IPS-18a (cell line): ENCODE measurements around the gene CRTC3.
A peak's percentile ranks its signal among the peaks of the same experiment; 100 is the strongest.

ENCODE experiments used
- H3K27ac ChIP-seq: one replicate; pipeline ENCODE4 v1.5.1; 2013; ENCODE audit warnings: low read length
- H3K27me3 ChIP-seq: one replicate; pipeline ENCODE4 v1.6.1; 2013; ENCODE audit warnings: mild to moderate bottlenecking, low read length; ENCODE audit not compliant: control insufficient read depth, insufficient read depth
- H3K36me3 ChIP-seq: one replicate; pipeline ENCODE4 v1.6.1; 2013; ENCODE audit warnings: low read depth, low read length; ENCODE audit not compliant: control insufficient read depth
- H3K4me1 ChIP-seq: one replicate; pipeline ENCODE4 v1.6.1; 2013; ENCODE audit warnings: low read depth, low read length; ENCODE audit not compliant: control insufficient read depth
- H3K4me3 ChIP-seq: one replicate; pipeline ENCODE4 v1.5.1; 2013; ENCODE audit warnings: low read length
- H3K9ac ChIP-seq: one replicate; pipeline ENCODE4 v1.6.1; 2013; ENCODE audit warnings: mild to moderate bottlenecking, low read length, moderate library complexity
- H3K9me3 ChIP-seq: one replicate; pipeline ENCODE4 v1.6.1; 2013; ENCODE audit warnings: low read depth, low read length; ENCODE audit not compliant: control insufficient read depth

The CRTC3 gene

DNA sequence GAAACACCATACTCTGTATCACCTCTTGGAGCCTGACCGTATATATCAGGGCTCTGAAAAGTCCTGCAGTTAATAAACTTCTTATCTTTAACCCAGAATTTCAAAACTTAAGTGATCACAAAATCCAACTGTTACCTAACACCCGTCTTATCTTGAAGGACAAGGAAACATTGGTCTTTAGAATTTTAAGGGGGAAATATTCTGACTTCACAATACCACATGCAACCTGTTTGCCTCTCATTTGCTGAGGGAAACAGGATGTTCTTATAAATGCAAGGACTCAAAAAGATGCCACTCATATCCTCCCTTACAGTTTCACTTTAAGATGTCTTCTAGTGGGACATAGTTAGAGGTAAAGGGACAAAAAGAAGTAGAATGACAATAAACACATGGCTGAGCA, 67.9 kb downstream of the CRTC3 start:
- Histone ChIP-seq H3K4me1 (peaks cover 13% of the 10 kb centered on the region), H3K4me3 (no peak overlapping the region), H3K9ac (no peak overlapping the region), H3K36me3 (no peaks in the 10 kb centered on the region), H3K27ac (no peak overlapping the region), H3K9me3 (no peaks in the 10 kb centered on the region), H3K27me3 (no peaks in the 10 kb centered on the region)

DNA sequence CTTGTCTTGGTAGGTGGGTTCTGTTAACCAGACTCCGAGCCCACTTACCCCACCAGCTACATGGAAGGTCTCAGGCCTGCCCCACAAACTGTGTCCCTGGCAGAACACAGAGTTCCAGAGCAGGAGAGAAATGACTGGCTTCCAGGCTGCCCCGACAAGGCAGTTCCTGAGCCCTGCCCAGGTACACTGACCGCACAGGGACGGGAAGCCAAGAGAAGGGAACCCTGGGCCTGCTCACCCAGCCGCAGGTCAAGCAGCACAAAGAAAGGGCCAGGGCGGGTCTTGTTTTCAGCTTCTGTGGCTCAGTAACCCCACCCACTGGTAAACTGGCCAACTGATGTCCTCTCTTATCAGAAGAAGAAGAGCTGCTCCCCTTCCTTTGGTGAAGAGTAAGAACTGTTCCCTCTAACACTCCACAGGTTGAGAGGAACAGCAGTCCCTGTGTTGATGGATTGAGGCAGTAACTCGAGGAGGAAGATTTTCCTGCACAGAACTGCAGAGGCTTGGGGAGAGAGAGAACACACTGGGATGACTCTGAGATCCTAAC, 68.4 kb downstream of the CRTC3 start:
- H3K4me1 ChIP-seq: peaks cover 13% of the 10 kb centered on the region
- no peak overlapping the region for H3K9ac ChIP-seq

DNA sequence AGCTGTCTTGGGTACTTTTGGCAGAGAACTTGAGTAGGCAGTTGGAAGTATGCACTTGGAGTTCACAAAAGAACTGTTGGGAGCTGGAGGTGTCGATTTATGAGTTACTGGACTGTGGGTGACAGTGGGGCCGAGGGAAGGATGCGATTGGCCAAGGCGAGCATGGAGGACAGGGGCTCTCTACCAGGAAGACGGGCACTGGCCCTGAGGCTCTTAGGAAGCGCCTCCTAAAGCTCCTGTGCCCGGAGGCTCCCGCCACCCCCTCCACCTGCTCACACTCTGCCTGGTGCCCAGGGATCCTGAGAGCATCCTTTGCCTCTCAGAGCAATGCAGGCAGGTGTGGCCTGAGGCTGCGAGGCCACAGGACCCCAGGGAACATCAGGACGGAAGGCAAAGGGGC, 69.0 kb downstream of the CRTC3 start:
- H3K4me3 ChIP-seq: no peak overlapping the region
- H3K9ac ChIP-seq: no peak overlapping the region
- no peaks in the 10 kb centered on the region for H3K27me3 ChIP-seq
- H3K27ac ChIP-seq: no peak overlapping the region
- no peaks in the 10 kb centered on the region for H3K9me3 ChIP-seq
- H3K36me3 ChIP-seq: no peaks in the 10 kb centered on the region
- H3K4me1 ChIP-seq: peaks cover 13% of the 10 kb centered on the region

More for the DNA sequence above, 68.4 kb downstream of the CRTC3 start:
- Histone ChIP-seq H3K4me3 (no peak overlapping the region), H3K27ac (no peak overlapping the region), H3K36me3 (no peaks in the 10 kb centered on the region), H3K9me3 (no peaks in the 10 kb centered on the region), H3K27me3 (no peaks in the 10 kb centered on the region)

DNA sequence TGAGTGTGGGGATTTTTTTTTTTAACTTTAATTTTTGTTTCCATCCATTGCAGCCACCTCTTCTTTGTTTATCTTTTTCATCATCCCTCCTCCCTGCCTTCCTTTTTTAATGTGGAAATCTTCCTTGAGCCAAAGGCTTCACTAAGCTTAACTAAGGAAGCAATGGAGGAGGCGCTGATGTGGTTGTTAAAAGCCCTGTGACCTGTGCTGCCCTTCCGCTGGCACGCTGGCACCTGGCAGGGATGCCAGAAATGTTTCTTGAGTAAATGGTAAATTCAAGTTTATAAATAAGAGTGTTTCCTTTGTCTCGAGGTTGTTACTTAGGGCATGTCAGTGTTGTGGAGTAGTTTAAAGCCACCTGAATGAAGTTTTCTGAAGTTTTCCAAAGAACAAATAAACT, 69.4 kb downstream of the CRTC3 start:
- no peak overlapping the region for H3K4me3 ChIP-seq

DNA sequence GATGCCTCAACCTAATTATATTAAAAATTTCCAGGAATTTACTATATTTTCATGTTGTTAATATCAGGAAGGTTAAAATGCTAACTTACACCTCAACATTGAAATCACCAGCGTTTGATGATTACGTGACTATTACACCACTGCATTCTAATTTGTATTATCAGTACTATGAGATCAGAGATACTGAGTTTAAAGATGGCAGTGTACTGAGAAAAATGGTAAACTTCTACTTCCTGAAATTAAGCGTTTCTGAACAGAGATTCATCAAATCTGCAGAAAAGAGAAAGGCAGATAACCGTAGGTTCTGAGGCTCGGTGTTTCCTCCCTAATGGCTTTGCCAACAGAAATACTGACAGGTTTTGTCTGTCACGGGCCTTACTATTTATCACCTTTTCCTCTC, 69.9 kb downstream of the CRTC3 start:
- Histone ChIP-seq H3K27ac (no peak overlapping the region), H3K36me3 (no peaks in the 10 kb centered on the region)

More for the DNA sequence above, 69.4 kb downstream of the CRTC3 start:
- no peak overlapping the region for H3K27ac ChIP-seq
- no peaks in the 10 kb centered on the region for H3K27me3 ChIP-seq
- no peak overlapping the region for H3K9ac ChIP-seq
- no peaks in the 10 kb centered on the region for H3K9me3 ChIP-seq
- H3K4me1 ChIP-seq: peaks cover 13% of the 10 kb centered on the region
- H3K36me3 ChIP-seq: no peaks in the 10 kb centered on the region

DNA sequence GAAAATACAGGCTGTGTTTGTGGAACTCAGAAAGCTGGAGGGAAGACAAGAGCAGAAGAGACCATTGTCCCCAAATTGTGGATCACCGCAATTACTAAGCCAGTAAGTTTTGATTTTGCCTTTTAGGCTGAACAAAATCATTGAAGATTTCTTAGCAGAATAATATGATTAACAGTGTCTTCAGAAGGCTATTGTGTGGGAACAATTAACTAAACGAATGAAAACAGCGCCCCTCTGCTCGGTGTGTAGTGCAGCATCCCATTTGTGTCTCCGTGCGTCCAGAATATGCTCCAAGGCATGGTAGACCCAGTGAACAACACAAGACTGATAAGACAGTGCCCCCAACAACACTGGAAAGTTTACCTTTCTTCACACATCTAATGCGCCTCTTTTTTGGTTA, 71.2 kb downstream of the CRTC3 start:
- Histone ChIP-seq H3K27me3 (no peaks in the 10 kb centered on the region), H3K9ac (no peak overlapping the region), H3K9me3 (no peaks in the 10 kb centered on the region), H3K27ac (no peak overlapping the region), H3K36me3 (no peaks in the 10 kb centered on the region), H3K4me1 (peaks cover 7% of the 10 kb centered on the region), H3K4me3 (no peak overlapping the region)

More for the DNA sequence above, 69.9 kb downstream of the CRTC3 start:
- H3K9ac ChIP-seq: no peak overlapping the region
- no peak overlapping the region for H3K4me3 ChIP-seq
- no peaks in the 10 kb centered on the region for H3K27me3 ChIP-seq
- H3K9me3 ChIP-seq: no peaks in the 10 kb centered on the region
- peaks cover 8% of the 10 kb centered on the region for H3K4me1 ChIP-seq

DNA sequence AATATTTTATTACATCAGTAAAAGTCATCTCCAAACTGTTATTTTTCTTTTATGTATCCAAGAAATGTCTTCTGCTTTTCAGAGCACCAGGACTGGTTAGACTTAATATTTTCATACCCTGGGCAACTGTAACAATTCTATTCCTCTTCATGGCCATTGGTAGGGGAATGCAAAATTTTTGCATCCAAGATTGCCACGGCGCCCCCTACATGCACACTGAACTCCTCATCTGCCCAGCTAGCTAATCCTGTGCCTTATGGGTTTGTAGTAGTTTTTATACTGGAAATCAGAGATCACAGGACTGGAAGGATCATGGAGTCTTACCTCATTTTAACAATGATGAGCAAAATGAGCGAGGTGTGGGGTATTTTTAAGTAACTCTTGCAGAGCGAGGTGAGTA, 74.2 kb downstream of the CRTC3 start:
- Histone ChIP-seq H3K36me3 (no peaks in the 10 kb centered on the region), H3K9ac (no peak overlapping the region), H3K9me3 (no peaks in the 10 kb centered on the region), H3K27me3 (peaks cover 3% of the 10 kb centered on the region), H3K4me3 (no peak overlapping the region), H3K4me1 (peaks cover 15% of the 10 kb centered on the region), H3K27ac (no peak overlapping the region)

DNA sequence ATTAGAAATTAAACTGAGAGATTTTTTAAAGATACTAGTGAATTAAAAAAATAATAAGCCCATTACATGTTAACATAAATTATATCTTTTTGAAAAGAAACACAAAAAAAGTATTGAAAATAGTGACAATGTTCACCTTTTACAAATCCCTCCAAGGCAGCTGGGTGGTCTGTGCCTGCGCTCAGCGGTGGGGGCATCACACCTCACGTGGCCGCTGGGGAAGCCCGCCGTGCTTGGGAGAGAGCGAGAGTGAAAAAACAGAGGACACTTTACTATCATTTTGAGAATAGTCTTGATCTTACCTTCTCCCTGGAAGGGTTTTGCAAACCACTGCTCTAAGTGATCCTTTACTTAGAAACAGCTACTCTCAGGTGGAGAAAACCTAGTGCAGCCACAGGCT, 76.9 kb downstream of the CRTC3 start:
- Histone ChIP-seq H3K4me1 (peaks cover 32% of the 10 kb centered on the region), H3K9ac (no peak overlapping the region), H3K36me3 (no peaks in the 10 kb centered on the region)

DNA sequence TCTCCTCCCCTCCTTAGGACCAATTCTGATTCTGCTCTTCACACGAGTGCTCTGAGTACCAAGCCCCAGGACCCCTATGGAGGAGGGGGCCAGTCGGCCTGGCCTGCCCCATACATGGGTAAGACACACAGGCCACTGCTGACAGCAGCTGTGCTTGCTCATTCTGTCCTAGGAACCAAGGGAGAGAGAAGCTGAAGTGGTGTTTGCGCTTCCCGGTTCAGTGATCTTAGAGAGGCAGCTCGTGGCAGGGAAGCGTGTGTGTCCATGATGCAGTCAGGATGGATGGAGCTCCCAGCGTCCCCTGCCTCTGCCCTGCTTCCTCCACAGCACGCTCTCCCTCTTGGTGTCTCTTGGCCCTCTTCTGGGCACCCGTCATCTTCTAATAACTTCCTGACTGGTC, 77.6 kb downstream of the CRTC3 start:
- Histone ChIP-seq H3K9ac (no peak overlapping the region), H3K4me3 (no peak overlapping the region), H3K36me3 (no peaks in the 10 kb centered on the region), H3K27me3 (peaks cover 3% of the 10 kb centered on the region), H3K27ac (no peak overlapping the region), H3K4me1 (peaks cover 32% of the 10 kb centered on the region), H3K9me3 (no peaks in the 10 kb centered on the region)

More for the DNA sequence above, 76.9 kb downstream of the CRTC3 start:
- no peaks in the 10 kb centered on the region for H3K9me3 ChIP-seq
- H3K27ac ChIP-seq: no peak overlapping the region
- peaks cover 3% of the 10 kb centered on the region for H3K27me3 ChIP-seq
- H3K4me3 ChIP-seq: no peak overlapping the region

DNA sequence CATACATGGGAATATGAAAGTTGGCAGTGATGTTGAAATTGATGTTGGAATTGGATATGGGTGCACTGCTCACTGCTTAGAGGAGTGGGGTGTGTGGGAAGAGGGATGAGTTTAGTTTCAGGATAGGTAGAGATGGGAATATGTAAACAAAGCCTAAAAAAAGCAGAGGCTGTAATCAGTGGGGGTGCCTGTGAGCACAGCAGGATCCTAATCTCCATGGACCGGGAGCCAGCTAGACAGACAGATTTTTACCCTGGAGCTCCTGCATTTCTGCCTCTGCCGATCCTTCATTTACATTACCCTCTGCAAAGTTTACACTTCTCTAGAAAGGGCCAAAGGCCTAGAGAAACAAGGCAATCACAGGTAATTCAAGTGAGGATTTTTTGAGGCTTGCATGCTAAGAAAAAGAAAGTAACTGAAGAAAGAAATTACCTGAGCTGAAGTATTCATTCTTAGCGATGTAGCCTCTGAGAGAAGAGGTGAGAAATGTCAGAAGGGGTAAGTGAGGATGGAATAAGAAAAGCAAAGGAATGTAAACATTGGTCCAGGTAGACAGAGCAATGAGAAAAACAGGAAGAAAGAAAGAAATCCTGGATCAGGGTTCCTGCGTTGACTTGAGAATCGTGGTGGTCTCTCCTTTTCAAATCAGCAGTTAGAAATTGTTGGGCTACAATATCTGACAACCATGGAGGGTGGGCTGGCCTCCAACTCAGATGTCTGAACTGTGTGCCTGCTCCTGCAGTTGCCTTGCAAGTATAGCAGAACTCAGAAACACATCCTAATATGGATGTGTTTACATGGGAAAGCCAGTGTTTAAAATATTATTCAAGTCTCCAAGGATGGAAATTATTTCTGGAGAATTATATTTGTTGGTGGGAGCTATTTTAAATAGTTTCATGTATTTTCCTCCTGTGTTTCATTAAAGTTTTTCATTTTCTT, 79.8 kb downstream of the CRTC3 start:
- peaks cover 32% of the 10 kb centered on the region for H3K4me1 ChIP-seq
- peaks cover 3% of the 10 kb centered on the region for H3K27me3 ChIP-seq
- no peak overlapping the region for H3K9ac ChIP-seq
- H3K36me3 ChIP-seq: no peaks in the 10 kb centered on the region
- H3K27ac ChIP-seq: peak overlapping the region; percentile 2
- H3K9me3 ChIP-seq: no peaks in the 10 kb centered on the region
- no peak overlapping the region for H3K4me3 ChIP-seq

DNA sequence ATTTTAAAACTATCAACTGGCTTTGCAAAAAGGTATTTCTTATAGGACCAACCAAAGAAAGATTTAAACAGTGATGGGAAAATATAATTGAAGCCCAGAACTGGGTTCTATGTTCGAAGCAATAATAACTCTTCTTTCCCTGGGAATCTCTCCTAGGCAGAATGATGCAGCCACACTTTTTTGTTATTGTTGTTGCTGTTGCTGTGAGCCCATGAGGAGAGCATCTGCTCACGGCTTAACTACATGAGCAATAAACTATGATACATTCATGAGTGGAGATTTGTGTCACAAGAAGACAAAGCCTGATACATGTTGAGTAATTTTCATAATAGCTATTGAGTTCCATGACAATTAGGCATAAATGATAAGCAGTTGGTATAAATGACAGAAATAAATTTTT, 80.5 kb downstream of the CRTC3 start:
- Histone ChIP-seq H3K27me3 (peaks cover 3% of the 10 kb centered on the region), H3K4me1 (peaks cover 32% of the 10 kb centered on the region), H3K4me3 (no peak overlapping the region), H3K36me3 (no peaks in the 10 kb centered on the region), H3K27ac (no peak overlapping the region), H3K9ac (no peak overlapping the region), H3K9me3 (no peaks in the 10 kb centered on the region)

DNA sequence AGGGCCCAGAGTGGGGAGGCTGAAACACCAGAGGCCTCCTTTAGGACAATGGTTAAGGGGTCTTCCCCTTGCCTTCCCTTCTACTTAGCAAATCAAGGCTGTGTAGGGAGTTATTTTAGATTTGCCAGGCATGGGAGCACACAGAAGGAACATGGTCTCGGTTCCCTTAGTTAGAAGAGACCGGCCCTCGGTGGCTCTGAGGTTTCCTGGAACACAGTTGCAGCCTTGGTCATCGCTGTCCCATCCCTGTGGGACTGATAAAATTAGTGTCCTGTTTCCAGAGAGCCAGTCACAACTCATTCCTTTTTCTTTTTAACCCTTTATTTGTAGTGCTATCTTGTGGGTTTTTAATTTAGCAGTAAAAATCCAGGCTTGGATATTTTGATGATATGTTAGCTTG, 81.4 kb downstream of the CRTC3 start:
- peaks cover 3% of the 10 kb centered on the region for H3K27me3 ChIP-seq
- no peak overlapping the region for H3K4me3 ChIP-seq
- no peaks in the 10 kb centered on the region for H3K36me3 ChIP-seq
- peaks cover 32% of the 10 kb centered on the region for H3K4me1 ChIP-seq
- H3K27ac ChIP-seq: no peak overlapping the region
- H3K9ac ChIP-seq: no peak overlapping the region
- no peaks in the 10 kb centered on the region for H3K9me3 ChIP-seq
